Colonic mucosa (tissue), 4 donors: ENCODE measurements around the gene IQSEC1. TPM values are rescaled to one million over a fixed set of nuclear protein-coding genes. Genes with fewer than 3 reads are reported as not detected.
A peak's percentile ranks its signal among the peaks of the same experiment; 100 is the strongest.

ENCODE experiments used
- DNase-seq: peaks from one replicate; pipeline ENCODE4 v3.0.0-alpha.2; 2020
- H3K27ac ChIP-seq: fragments of 200-600 bp; one replicate; pipeline ENCODE4 v1.8.0; 2021
- H3K27me3 ChIP-seq: fragments of 200-600 bp; one replicate; pipeline ENCODE4 v1.8.0; 2021
- H3K36me3 ChIP-seq: fragments of 200-600 bp; one replicate; pipeline ENCODE4 v1.8.0; 2021
- H3K4me1 ChIP-seq: fragments of 200-600 bp; one replicate; pipeline ENCODE4 v1.8.0; 2021; ENCODE audit warnings: mild to moderate bottlenecking
- H3K4me3 ChIP-seq: fragments of 200-600 bp; one replicate; pipeline ENCODE4 v1.8.0; 2021
- H3K9ac ChIP-seq, 2 donors: one replicate each; pipeline ENCODE4 v1.7.0; 2013; ENCODE audit warnings: control low read depth in 2 of 2, low read depth in 2 of 2, low read length in 2 of 2
- H3K9me3 ChIP-seq: fragments of 200-600 bp; one replicate; pipeline ENCODE4 v1.8.0; 2021
- CTCF ChIP-seq: fragments of 200-600 bp; IDR thresholded peaks from one replicate; pipeline ENCODE4 v1.8.0; 2022; ENCODE audit warnings: antibody characterized with exemption, mild to moderate bottlenecking
- intact Hi-C: fragments of 100-400 bp; cut with DNase I; formaldehyde crosslinking; loops from one replicate; pipeline ENCODE4 v1.14.1; 2022
- total RNA-seq, 2 donors: library from RNA; stranded (reverse); fragmentation: NEBNext Ultra II Directional in 1 of 2; extraction: Animal tissue kit (Norgen Biotek cat#: 25700) in 1 of 2; gene quantifications; one replicate each; pipeline ENCODE4 v1.2.1, GENCODE V29; 2021
- donor health status: healthy.
- donor health status: DM: no; HTN: no; CAD: no.
- donor health status: DM: no; HTN: no; CAD: no.

The IQSEC1 gene
- total RNA-seq, 2 donors from 2014 or later, result 14.8 to 19.2 TPM

- no peak for TF ChIP-seq CTCF
- Histone ChIP-seq H3K4me1 (peaks cover 10% of the 10 kb centered on the region), H3K27ac (no peak overlapping the region), H3K36me3 (no peaks in the 10 kb centered on the region), H3K9ac (no peak overlapping the region), H3K27me3 (no peaks in the 10 kb centered on the region), H3K4me3 (no peak overlapping the region), H3K9me3 (no peaks in the 10 kb centered on the region)
- no peak for DNase-seq
- intact Hi-C loops, result no loop called here
Measured at GRCh38 chr3:13006216-13006990, 66.8 kb downstream of the IQSEC1 start.

DNA sequence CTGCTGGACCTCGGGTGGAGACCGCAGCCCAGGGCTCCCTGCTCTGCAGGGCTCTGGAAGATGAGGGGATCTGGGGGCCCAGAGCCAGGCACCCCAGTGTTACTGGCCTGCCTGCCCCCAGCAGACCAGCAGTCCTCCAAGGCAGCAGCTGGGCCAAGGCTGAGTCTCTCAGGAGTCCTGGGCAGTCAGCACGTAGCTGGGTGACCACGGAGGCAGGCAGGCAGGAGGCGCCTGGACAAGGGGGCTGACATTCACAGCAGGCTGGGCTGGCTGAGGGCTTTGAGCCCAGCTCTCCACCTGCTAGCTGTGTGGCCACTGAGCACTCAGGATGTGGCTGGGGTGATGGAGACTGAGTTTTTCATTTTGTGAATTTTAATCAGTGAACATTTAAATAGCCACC, 67.9 kb downstream of the IQSEC1 start:
- H3K4me3 ChIP-seq, result no peak overlapping the region
- H3K9ac ChIP-seq, result peak overlapping the region in 1 of 2 donors; percentile 40
- no peak for TF ChIP-seq CTCF
- intact Hi-C loops, result no loop called here
- H3K9me3 ChIP-seq, result no peaks in the 10 kb centered on the region
- H3K27me3 ChIP-seq, result no peaks in the 10 kb centered on the region
- no peak for DNase-seq
- no peak overlapping the region for H3K27ac ChIP-seq
- peaks cover 10% of the 10 kb centered on the region for H3K4me1 ChIP-seq
- H3K36me3 ChIP-seq, result no peaks in the 10 kb centered on the region

GRCh38 chr3:13004376-13004775, 68.9 kb downstream of the IQSEC1 start:
- no peaks in the 10 kb centered on the region for H3K27me3 ChIP-seq
- TF ChIP-seq CTCF, result no peak
- no peak overlapping the region for H3K4me3 ChIP-seq
- peak overlapping the region in 1 of 2 donors; percentile 40 for H3K9ac ChIP-seq
- intact Hi-C loops, result no loop called here
- DNase-seq, result peak; percentile 53
- H3K27ac ChIP-seq, result no peak overlapping the region
- no peaks in the 10 kb centered on the region for H3K36me3 ChIP-seq
- H3K4me1 ChIP-seq, result peaks cover 8% of the 10 kb centered on the region
- H3K9me3 ChIP-seq, result no peaks in the 10 kb centered on the region

DNA sequence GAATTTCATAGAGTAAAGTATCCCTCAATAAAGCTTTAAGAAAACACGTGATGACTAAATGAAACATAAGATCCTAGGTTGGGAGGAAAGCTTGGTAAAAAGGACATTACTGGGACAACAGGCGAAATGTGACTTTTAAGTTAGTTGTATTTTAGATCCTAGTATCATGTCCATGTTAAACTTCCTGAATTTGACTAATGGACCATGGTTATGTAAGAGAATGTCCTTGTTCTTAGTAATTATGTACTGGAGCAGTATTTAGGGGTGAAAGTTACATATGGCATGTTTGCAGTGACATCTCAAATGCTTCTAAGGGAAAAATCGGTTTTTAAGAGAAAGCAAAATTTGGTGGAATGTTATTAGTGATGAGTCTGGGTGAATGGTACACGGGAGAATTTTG, 69.6 kb downstream of the IQSEC1 start:
- TF ChIP-seq CTCF, result no peak
- Histone ChIP-seq H3K36me3 (no peaks in the 10 kb centered on the region), H3K27me3 (no peaks in the 10 kb centered on the region), H3K4me3 (no peak overlapping the region), H3K4me1 (peaks cover under 1% of the 10 kb centered on the region), H3K9ac (no peak overlapping the region), H3K27ac (no peak overlapping the region), H3K9me3 (no peaks in the 10 kb centered on the region)
- no peak for DNase-seq
- intact Hi-C loops, result no loop called here

DNA sequence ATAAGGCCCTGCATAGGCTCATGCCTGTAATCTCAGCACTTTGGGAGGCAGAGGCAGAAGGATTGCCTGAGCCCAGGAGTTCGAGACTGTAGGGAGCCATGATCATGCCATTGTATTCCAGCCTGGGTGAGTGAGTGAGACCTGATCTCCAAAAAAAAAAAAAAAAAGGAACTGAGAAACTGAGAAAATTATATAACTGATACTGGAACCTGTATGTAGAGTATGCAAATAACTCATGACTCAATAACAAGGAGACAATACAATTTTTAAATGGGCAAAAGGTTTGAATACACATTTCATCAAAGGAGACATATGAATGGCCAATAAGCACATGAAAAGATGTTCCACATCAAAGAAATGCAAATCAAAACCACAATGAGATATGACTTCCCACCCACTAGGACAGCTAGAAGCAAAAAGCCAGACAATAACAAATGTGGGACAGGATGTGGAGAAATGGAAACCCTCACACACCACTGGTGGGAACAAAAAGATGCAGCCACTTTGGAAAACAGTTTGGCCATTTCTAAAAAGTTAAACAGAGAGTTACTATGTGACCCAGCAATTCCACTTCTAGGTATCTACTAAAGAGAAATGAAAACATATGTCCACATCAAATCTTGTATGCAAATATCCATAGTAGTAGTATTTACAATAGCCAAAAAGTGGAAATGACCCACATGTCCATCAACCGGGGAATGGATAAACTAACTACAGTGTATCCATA, 70.7 kb downstream of the IQSEC1 start:
- Histone ChIP-seq H3K9me3 (no peaks in the 10 kb centered on the region), H3K27ac (no peak overlapping the region), H3K4me1 (no peaks in the 10 kb centered on the region), H3K4me3 (no peak overlapping the region), H3K36me3 (no peaks in the 10 kb centered on the region), H3K9ac (no peak overlapping the region), H3K27me3 (no peaks in the 10 kb centered on the region)
- DNase-seq, result no peak
- intact Hi-C loops, result no loop called here
- no peak for TF ChIP-seq CTCF
